Measurements from ENCODE around the gene CYP3A5. TPM values are rescaled to one million over a fixed set of nuclear protein-coding genes. Genes with fewer than 3 reads are reported as not detected.
A peak's percentile ranks its signal among the peaks of the same experiment; 100 is the strongest.

The CYP3A5 gene
- total and polyA plus RNA-seq, 2 of the 13 experiments (the other 11 are each of a cell fraction or from before 2014, with no cell fraction given), result 5.7 to 9.3 TPM

DNA sequence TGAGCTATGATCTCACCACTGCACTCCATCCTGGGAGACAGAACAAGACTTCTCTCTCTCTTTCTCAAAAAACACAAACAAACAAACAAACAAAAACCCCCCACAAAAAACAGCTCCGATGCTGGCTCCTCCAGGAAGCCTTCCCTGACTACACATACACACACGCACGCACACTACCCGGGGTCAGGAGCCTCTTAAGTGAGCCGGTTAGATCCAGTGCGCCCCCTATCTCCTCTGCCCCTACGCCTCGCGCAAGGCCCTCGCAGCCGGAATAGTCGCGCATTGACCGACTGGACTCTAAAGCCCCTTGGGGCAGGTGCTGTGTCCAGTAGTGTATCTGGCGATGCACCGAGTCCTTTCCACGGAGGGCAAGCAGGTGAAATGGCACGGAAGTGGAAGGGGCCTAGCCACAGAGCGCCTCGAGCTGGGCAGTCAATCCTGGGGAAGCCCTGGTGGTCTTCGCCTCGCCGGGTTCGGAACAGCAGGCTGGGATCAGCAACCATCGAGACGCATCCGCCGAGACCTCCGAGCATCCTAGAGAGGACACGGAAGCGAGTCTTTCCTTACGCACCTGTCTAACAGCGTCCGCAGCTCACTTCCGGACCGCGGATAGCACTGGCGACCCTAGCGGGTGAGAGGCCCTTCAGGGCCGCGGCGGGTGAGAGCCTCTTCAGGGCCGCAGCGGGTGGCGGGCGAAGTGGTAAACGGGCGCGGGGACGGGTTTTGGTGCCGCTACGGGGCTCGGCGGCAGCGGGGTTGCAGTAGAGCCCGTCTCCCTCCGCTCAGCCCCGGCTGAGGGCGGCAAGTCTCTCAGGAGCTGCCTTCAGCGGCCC, 63.2 kb downstream of the CYP3A5 start, which contains the start of gene ZSCAN25 (continued):
- no peak for TF ChIP-seq ZNF678 (CRISPR knock-in tag; IDR thresholded peaks at IDR 0.05)
- no peak for TF ChIP-seq ARNT (IDR thresholded peaks at IDR 0.05)
- TF ChIP-seq, protein P1, sequence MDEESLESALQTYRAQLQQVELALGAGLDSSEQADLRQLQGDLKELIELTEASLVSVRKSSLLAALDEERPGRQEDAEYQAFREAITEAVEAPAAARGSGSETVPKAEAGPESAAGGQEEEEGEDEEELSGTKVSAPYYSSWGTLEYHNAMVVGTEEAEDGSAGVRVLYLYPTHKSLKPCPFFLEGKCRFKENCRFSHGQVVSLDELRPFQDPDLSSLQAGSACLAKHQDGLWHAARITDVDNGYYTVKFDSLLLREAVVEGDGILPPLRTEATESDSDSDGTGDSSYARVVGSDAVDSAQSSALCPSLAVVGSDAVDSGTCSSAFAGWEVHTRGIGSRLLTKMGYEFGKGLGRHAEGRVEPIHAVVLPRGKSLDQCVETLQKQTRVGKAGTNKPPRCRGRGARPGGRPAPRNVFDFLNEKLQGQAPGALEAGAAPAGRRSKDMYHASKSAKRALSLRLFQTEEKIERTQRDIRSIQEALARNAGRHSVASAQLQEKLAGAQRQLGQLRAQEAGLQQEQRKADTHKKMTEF (CRISPR knock-in tag; IDR thresholded peaks at IDR 0.05), result peak; percentile 95
- TF ChIP-seq, protein P2, sequence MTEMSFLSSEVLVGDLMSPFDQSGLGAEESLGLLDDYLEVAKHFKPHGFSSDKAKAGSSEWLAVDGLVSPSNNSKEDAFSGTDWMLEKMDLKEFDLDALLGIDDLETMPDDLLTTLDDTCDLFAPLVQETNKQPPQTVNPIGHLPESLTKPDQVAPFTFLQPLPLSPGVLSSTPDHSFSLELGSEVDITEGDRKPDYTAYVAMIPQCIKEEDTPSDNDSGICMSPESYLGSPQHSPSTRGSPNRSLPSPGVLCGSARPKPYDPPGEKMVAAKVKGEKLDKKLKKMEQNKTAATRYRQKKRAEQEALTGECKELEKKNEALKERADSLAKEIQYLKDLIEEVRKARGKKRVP (CRISPR knock-in tag; IDR thresholded peaks at IDR 0.05), result 0 out of 4 replicates have a peak, but pooled peaks of 1 of the 2 experiments have one; percentile 22
- peak; percentile 97 for TF ChIP-seq HDAC1 (CRISPR knock-in tag; IDR thresholded peaks at IDR 0.05)
- TF ChIP-seq RARG (CRISPR knock-in tag; IDR thresholded peaks at IDR 0.05; ENCODE audit: low read depth), result no peak; the same call in 1 of the 2 replicates
- TF ChIP-seq ZNF354B (CRISPR knock-in tag; IDR thresholded peaks at IDR 0.05), result 0 out of 2 replicates have a peak, but pooled peaks have one; percentile 50
- TF ChIP-seq RBM39 (IDR thresholded peaks at IDR 0.05; ENCODE audit: low read depth, low read length, poor library complexity, severe bottlenecking), result peak; percentile 94
- peak; percentile 99 for TF ChIP-seq KMT2B (CRISPR knock-in tag; IDR thresholded peaks at IDR 0.05)
- TF ChIP-seq TEAD3 (CRISPR knock-in tag; optimal IDR thresholded peaks at IDR 0.05; ENCODE audit: borderline replicate concordance), result peak; percentile 70
- no peak; the same call in 1 of the 2 replicates for TF ChIP-seq SP2 (CRISPR knock-in tag; IDR thresholded peaks at IDR 0.05)
- TF ChIP-seq SNRNP70 (IDR thresholded peaks at IDR 0.05; ENCODE audit: low read depth, low read length), result no peak
- peak; percentile 68; the same call in 1 of the 2 replicates for TF ChIP-seq HOXA9 (CRISPR knock-in tag; IDR thresholded peaks at IDR 0.05; ENCODE audit: borderline replicate concordance)
- TF ChIP-seq IKZF4 (CRISPR knock-in tag; IDR thresholded peaks at IDR 0.05; ENCODE audit: borderline replicate concordance, low read depth, not compliant biosample characterization), result peak; percentile 57
- peak; percentile 62 for TF ChIP-seq FOXO1 (CRISPR knock-in tag; IDR thresholded peaks at IDR 0.05)
- TF ChIP-seq, protein P3, sequence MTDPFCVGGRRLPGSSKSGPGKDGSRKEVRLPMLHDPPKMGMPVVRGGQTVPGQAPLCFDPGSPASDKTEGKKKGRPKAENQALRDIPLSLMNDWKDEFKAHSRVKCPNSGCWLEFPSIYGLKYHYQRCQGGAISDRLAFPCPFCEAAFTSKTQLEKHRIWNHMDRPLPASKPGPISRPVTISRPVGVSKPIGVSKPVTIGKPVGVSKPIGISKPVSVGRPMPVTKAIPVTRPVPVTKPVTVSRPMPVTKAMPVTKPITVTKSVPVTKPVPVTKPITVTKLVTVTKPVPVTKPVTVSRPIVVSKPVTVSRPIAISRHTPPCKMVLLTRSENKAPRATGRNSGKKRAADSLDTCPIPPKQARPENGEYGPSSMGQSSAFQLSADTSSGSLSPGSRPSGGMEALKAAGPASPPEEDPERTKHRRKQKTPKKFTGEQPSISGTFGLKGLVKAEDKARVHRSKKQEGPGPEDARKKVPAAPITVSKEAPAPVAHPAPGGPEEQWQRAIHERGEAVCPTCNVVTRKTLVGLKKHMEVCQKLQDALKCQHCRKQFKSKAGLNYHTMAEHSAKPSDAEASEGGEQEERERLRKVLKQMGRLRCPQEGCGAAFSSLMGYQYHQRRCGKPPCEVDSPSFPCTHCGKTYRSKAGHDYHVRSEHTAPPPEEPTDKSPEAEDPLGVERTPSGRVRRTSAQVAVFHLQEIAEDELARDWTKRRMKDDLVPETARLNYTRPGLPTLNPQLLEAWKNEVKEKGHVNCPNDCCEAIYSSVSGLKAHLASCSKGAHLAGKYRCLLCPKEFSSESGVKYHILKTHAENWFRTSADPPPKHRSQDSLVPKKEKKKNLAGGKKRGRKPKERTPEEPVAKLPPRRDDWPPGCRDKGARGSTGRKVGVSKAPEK (CRISPR knock-in tag; IDR thresholded peaks at IDR 0.05; ENCODE audit: borderline replicate concordance), result peak; percentile 40; the same call in 1 of the 2 replicates
- TF ChIP-seq ZFP1 (CRISPR knock-in tag; IDR thresholded peaks at IDR 0.05), result peak; percentile 81; the same call in 1 of the 2 replicates
- no peak for TF ChIP-seq TCF12 (IDR thresholded peaks at IDR 0.05)
- peak; percentile 86 for TF ChIP-seq TCF12 (CRISPR knock-in tag; IDR thresholded peaks at IDR 0.05)
- peak; percentile 69 for TF ChIP-seq RFXANK (CRISPR knock-in tag; IDR thresholded peaks at IDR 0.05)
- TF ChIP-seq TFE3 (CRISPR knock-in tag; IDR thresholded peaks at IDR 0.05), result no peak; the same call in 1 of the 2 replicates
- no peak; the same call in 1 of the 2 replicates for TF ChIP-seq SOX5 (CRISPR knock-in tag; IDR thresholded peaks at IDR 0.05; ENCODE audit: borderline replicate concordance)
- peak; percentile 84 for TF ChIP-seq ZNF552 (CRISPR knock-in tag; IDR thresholded peaks at IDR 0.05; ENCODE audit: borderline replicate concordance)

All from HepG2 (cell line).